LNCaP clone FGC (cell line): Measurements from ENCODE around the gene OXLD1.
A peak's percentile ranks its signal among the peaks of the same experiment; 100 is the strongest.

Experiments
- DNase-seq: peaks from one replicate; pipeline ENCODE4 v3.0.0-alpha.2; 2011; ENCODE audit warnings: low read depth
- H3K4me3 ChIP-seq: 2 replicates; pipeline ENCODE4 v1.5.1; 2011; ENCODE audit warnings: mild to moderate bottlenecking, low read depth, low read length, control low read depth
- TF ChIP-seq, protein P1 (sequence below): IDR thresholded peaks from 2 replicates; pipeline ENCODE4 v1.5.1; 2012; ENCODE audit warnings: mild to moderate bottlenecking; ENCODE audit not compliant: control insufficient read depth, insufficient read depth; ENCODE audit errors: extremely low read depth

OXLD1 gene

DNA sequence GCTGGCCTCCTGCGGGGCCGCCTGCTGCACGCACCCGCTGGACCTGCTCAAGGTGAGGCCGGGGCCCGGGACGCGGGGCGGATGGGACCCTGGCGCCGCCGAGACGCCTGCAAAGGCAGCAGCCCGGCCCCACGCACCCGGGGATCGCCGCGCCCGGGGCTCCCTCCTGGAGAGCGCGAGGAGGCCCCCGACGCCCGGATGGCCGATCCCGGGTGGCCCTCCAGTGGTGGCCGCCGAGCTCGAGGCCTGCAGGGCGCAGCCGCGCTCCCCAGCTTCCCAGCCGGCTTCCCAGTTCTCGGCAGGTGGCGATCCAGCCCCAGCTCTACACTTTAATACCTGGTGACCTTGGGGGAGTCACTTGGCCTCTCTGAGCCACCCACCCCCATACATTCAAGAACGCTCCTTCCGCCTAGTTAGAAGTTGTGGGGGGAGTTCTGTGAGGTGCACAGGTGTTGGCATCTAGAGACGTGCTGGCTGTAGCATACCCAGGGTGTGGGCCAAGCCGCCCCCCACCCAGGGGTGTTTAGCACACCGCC lies 46.1 kb upstream of the OXLD1 start:
- peak overlapping the region; percentile 98 for H3K4me3 ChIP-seq
- no peak for DNase-seq
- TF ChIP-seq, protein P1, sequence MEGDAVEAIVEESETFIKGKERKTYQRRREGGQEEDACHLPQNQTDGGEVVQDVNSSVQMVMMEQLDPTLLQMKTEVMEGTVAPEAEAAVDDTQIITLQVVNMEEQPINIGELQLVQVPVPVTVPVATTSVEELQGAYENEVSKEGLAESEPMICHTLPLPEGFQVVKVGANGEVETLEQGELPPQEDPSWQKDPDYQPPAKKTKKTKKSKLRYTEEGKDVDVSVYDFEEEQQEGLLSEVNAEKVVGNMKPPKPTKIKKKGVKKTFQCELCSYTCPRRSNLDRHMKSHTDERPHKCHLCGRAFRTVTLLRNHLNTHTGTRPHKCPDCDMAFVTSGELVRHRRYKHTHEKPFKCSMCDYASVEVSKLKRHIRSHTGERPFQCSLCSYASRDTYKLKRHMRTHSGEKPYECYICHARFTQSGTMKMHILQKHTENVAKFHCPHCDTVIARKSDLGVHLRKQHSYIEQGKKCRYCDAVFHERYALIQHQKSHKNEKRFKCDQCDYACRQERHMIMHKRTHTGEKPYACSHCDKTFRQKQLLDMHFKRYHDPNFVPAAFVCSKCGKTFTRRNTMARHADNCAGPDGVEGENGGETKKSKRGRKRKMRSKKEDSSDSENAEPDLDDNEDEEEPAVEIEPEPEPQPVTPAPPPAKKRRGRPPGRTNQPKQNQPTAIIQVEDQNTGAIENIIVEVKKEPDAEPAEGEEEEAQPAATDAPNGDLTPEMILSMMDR, result peak; percentile 21; the same call in 1 of the 2 replicates

DNA sequence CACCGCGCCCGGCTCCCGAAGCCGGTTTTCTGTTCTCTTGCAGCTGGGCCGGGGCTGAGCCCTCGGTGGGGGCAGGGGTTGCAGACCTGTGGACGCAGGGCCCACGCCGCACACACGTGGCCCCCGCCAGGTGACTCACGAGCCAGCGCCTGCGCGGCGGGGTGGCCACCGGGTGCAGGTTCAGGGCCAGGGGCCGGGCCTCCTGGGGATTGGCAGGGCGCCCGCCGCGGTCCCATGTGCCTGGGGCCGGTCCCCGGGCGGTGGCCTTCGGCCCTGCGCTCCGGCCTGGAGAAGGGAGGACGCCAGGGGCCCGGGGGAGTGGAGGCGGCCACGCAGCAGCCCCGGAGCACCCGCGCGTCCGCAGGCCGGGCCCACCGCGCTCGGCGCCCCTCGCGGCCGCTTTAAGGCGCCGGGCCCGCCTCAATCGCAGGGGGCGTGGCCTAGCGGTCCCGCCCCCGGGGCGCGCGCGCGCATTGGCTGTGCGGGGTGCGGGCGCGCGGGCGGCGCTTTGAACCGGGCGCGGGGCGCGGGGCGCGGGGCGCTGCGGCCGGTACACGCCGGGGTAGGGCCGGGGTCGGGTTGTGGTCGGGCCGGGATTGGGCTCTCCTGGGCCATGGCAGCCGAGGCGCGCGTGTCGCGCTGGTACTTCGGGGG lies 45.5 kb upstream of the OXLD1 start, which contains the start of gene SLC25A10:
TSS of gene SLC25A10 (plus strand) at position 471 of the 654 bp plus-strand sequence. CDS start at position 614, 143 bp downstream.
- TF ChIP-seq, protein P1, result no peak
- peak; percentile 78 for DNase-seq
- peak within 1 kb of the TSS; percentile 98 for H3K4me3 ChIP-seq

DNA sequence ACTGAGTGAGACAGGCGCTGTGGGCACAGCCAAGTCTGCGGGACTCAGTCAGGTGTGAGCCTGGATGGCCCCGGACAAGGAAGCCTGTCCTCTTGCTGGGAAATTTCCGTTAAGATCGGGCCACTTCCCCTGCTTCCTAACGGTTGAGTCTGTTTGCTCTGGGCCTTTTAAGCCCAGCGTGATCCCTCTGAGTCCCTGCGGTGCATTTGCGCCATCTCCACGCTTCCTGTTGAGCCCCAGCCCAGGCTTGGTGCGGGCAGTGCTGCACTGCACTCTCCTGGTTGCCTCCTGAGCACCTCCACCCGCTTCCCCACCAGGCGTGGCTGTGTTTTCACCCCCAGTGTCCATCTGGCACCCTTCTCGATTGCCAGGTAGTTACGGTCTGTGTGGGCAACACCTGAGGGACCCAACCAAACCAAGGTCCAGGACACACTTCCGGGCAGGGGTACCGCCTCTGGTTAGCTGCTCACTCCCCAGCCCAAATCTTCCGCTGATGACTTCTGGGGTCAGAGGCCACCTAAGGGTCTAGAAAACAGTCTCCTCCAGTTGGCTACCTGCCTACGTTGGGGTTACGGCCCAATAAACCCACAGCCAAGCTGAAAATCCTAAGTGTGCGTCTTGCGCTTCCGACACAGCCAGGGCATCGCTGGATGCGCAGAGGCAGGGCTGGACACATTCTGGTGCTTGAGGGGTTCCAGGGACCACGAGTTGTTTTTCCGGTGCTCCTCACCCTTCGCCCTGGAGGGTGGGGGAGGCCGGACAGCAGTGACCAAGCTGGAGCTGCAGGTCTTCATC lies 44.3 kb upstream of the OXLD1 start:
- H3K4me3 ChIP-seq, result peak overlapping the region; percentile 40
- TF ChIP-seq, protein P1, result no peak
- DNase-seq, result no peak

DNA sequence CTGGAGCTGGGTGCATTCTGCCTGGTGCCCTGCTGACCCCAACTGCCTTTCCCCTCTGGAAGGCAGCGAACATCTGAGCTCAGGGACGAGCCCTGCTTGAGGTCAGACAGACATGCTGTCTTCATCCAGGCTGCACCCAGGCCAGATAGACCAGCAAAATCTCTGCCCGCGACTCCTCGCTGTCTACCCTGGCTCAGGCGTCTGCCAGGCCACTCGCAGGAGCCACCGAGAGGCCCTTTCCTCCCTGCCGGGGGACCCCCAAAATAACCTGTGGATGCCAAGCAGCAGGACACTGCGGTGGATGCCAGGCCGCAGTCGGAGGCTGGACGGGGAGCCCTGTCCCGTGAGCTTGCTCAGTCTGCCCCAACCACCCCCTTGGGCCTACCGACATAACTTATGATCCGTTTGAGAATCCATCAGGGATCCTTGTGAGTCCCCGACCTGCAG lies 42.4 kb upstream of the OXLD1 start:
- no peak overlapping the region for H3K4me3 ChIP-seq
- DNase-seq, result no peak
- TF ChIP-seq, protein P1, result no peak

DNA sequence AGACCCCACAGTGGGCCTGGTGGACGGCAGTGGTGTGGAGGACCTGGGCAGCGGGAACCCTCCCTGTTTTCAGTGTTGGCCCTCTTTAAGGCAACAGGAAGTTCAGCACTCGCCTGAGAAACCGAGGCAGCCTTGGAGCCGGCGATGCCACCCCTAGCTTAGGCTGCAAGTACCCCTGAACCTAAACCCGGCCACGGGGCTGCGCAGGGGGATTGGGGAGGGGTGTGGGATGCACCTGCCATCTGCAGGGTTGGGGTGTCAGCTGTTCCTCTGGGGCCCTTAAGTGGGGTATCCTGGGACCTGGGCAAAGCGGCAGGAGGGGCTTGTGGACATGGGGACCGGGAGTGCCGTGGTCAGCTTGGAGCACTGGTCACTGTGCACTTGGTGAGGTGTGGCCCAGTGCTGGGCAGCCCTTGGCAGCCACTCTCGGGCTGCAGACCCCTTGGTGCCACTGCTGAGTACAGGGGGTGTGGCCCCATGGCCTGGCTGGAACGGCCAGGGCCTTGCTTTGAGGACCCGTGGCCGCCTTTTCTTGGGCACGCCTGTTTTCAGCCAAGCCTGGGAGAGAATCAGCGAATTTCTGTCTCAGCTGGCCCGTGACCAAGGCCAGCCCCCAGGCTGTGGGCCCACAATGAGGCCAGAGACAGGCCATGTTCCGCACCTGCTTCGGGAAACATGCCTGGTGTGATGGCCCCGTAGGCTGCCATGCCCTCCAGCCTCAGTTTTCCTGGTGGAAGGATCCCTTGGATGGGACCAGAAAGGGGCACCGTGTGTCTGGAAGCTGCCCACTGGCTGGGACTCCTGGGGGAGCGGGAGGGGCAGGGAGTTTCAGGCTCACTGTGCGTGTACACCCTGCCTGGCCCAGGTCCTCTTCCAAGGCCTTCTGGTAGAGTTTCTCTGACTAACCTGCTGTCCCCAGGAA lies 41.6 kb upstream of the OXLD1 start:
- TF ChIP-seq, protein P1, result no peak
- no peak overlapping the region for H3K4me3 ChIP-seq
- DNase-seq, result no peak
